Lung (tissue), 12 donors: Measurements from ENCODE around the gene TMEM37. TPM values are rescaled to one million over a fixed set of nuclear protein-coding genes. Genes with fewer than 3 reads are reported as not detected.
A peak's percentile ranks its signal among the peaks of the same experiment; 100 is the strongest.

Experiments
- ATAC-seq: fragments of 200-7000 bp; cut with Tn5 transposase; one replicate; pipeline ENCODE4 v1.9.1; 2020; ENCODE audit warnings: moderate number of reproducible peaks; ENCODE audit not compliant: insufficient read depth, low FRiP score
- DNase-seq, 3 donors: peaks; one replicate each; pipeline ENCODE4 v3.0.0-alpha.2; 2013 to 2017
- H3K27ac ChIP-seq, 2 donors: one replicate each; pipeline ENCODE4 v1.5.1; 2013; ENCODE audit warnings: mild to moderate bottlenecking in 2 of 2, moderate library complexity in 2 of 2, control low read depth in 1 of 2, inconsistent platforms in 1 of 2, low read depth in 1 of 2, low read length in 1 of 2
- H3K27me3 ChIP-seq, 3 donors: one replicate each; pipeline ENCODE4 v1.5.1; 2013; ENCODE audit warnings: low read length in 2 of 3; ENCODE audit not compliant: control insufficient read depth in 3 of 3, insufficient read depth in 3 of 3
- H3K36me3 ChIP-seq, 4 donors: one replicate each; pipeline ENCODE4 v1.5.1; 2013; ENCODE audit warnings: low read length in 4 of 4, mild to moderate bottlenecking in 1 of 4, moderate library complexity in 1 of 4; ENCODE audit not compliant: control insufficient read depth in 4 of 4, insufficient read depth in 4 of 4
- H3K4me1 ChIP-seq, 5 donors: one replicate each; pipeline ENCODE4 v1.5.1; 2013; ENCODE audit warnings: low read length in 5 of 5, mild to moderate bottlenecking in 2 of 5, moderate library complexity in 1 of 5; ENCODE audit not compliant: control insufficient read depth in 5 of 5, insufficient read depth in 5 of 5
- H3K4me3 ChIP-seq: one replicate; pipeline ENCODE4 v1.5.1; 2013; ENCODE audit warnings: mild to moderate bottlenecking, control low read depth, moderate library complexity
- H3K9ac ChIP-seq, 2 donors: one replicate each; pipeline ENCODE4 v1.5.1; 2013; ENCODE audit warnings: low read length in 2 of 2, control low read depth in 1 of 2; ENCODE audit not compliant: insufficient read depth in 1 of 2
- H3K9me3 ChIP-seq, 4 donors: one replicate each; pipeline ENCODE4 v1.5.1; 2013; ENCODE audit warnings: low read length in 3 of 4, mild to moderate bottlenecking in 1 of 4, moderate library complexity in 1 of 4; ENCODE audit not compliant: control insufficient read depth in 4 of 4, insufficient read depth in 3 of 4
- CTCF ChIP-seq: IDR thresholded peaks from 2 replicates; pipeline ENCODE4 v1.5.1; 2012; ENCODE audit warnings: mild to moderate bottlenecking; ENCODE audit errors: control extremely low read depth, extremely low read depth
- WGBS, 2 donors: extraction: QIAGEN DNeasy Blood & Tissue Kit; methylation state at CpG; one replicate each; pipeline ENCODE4 v1.1.7; 2013; 5-methylcytosine and 5-hydroxymethylcytosine counted together
- polyA plus RNA-seq, 2 donors: library from polyadenylated mRNA; stranded (reverse); fragments of 200-250 nt; gene quantifications; one replicate each; pipeline ENCODE4 v1.2.1, GENCODE V29; 2013
- total RNA-seq, 2 donors: library from RNA; depleted of rRNA in 1 of 2; stranded (reverse); fragments of >200 nt in 1 of 2; gene quantifications; one replicate each; pipeline ENCODE4 v1.2.1, GENCODE V29; 2014 to 2021
- donor health status: control.
- donor health status: control.
- donor health status: Bipolar disorder and iron deficiency.
- donor health status: healthy.
- donor health status: DM: yes; HTN: yes; CAD: no.

The TMEM37 gene
- total and polyA plus RNA-seq, 4 donors = 9.9 to 14.3 (median 12.1) TPM

GRCh38 chr2:119484834-119485233, 53.2 kb downstream of the TMEM37 start:
- DNase-seq (no peak), ATAC-seq (no peak)
- Histone ChIP-seq H3K27me3 (no peaks in the 10 kb centered on the region), H3K9ac (no peak overlapping the region), H3K36me3 (no peaks in the 10 kb centered on the region), H3K4me1 (peaks cover 0 to 41% (median 30%) of the 10 kb centered on the region in 5 donors), H3K9me3 (peaks cover 0 to 3% (median 0%) of the 10 kb centered on the region in 4 donors), H3K27ac (peak overlapping the region in 1 of 2 donors; percentile 65), H3K4me3 (no peak overlapping the region)
- WGBS, 2 donors = 83 to 84% methylated on average over 6 of the region's 6 CpGs
- TF ChIP-seq CTCF = no peak

- H3K9me3 ChIP-seq = peaks cover 0 to 3% (median 0%) of the 10 kb centered on the region in 4 donors
- no peaks in the 10 kb centered on the region for H3K36me3 ChIP-seq
- H3K4me3 ChIP-seq = no peak overlapping the region
- ATAC-seq = no peak
- H3K4me1 ChIP-seq = peaks cover 0 to 41% (median 33%) of the 10 kb centered on the region in 5 donors
- no peaks in the 10 kb centered on the region for H3K27me3 ChIP-seq
- TF ChIP-seq CTCF = no peak
- peak in 1 of 3 donors; percentile 26 for DNase-seq
- peak overlapping the region in 1 of 2 donors; percentile 65 for H3K27ac ChIP-seq
- WGBS, 2 donors = 75 to 85% methylated on average over 12 of the region's 12 CpGs
- H3K9ac ChIP-seq = no peak overlapping the region
Measured at GRCh38 chr2:119485336-119486110, 53.9 kb downstream of the TMEM37 start.

GRCh38 chr2:119486196-119486827, 54.7 kb downstream of the TMEM37 start:
- Histone ChIP-seq H3K4me1 (peaks cover 0 to 42% (median 33%) of the 10 kb centered on the region in 5 donors), H3K9ac (no peak overlapping the region), H3K36me3 (no peaks in the 10 kb centered on the region), H3K27ac (peak overlapping the region in 1 of 2 donors; percentile 63), H3K9me3 (peaks cover 0 to 3% (median 0%) of the 10 kb centered on the region in 4 donors), H3K27me3 (no peaks in the 10 kb centered on the region), H3K4me3 (no peak overlapping the region)
- WGBS, 2 donors = 86 to 91% methylated on average over 10 of the region's 10 CpGs
- DNase-seq = no peak
- no peak for TF ChIP-seq CTCF
- ATAC-seq = no peak
